GM12874 (cell line): Measurements from ENCODE around the gene STUB1.

ENCODE experiments used
- TF ChIP-seq, protein P1 (sequence below): IDR thresholded peaks from 2 replicates; pipeline ENCODE4 v1.5.1; 2011; ENCODE audit warnings: low read depth, mild to moderate bottlenecking, control low read depth, low read length, moderate library complexity; ENCODE audit not compliant: insufficient read depth

Gene STUB1

DNA sequence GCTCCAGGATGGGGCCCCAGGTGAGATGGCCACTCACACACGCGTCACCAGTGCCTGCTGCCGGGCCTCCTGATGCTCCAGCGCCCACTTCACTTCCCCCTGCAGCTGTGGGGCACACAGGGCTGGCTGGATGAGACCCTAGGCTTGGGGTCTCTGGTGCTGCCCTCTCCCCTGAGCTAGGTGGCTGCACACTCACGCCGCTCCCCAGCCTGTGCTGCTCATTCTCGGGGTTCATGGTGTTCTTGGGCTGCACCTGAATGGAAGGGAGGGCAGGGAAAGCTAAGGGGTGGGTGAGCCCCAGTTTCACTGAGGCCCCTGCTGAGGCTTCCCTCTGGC, 44.8 kb downstream of the STUB1 start:
- TF ChIP-seq, protein P1, sequence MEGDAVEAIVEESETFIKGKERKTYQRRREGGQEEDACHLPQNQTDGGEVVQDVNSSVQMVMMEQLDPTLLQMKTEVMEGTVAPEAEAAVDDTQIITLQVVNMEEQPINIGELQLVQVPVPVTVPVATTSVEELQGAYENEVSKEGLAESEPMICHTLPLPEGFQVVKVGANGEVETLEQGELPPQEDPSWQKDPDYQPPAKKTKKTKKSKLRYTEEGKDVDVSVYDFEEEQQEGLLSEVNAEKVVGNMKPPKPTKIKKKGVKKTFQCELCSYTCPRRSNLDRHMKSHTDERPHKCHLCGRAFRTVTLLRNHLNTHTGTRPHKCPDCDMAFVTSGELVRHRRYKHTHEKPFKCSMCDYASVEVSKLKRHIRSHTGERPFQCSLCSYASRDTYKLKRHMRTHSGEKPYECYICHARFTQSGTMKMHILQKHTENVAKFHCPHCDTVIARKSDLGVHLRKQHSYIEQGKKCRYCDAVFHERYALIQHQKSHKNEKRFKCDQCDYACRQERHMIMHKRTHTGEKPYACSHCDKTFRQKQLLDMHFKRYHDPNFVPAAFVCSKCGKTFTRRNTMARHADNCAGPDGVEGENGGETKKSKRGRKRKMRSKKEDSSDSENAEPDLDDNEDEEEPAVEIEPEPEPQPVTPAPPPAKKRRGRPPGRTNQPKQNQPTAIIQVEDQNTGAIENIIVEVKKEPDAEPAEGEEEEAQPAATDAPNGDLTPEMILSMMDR, result no peak

DNA sequence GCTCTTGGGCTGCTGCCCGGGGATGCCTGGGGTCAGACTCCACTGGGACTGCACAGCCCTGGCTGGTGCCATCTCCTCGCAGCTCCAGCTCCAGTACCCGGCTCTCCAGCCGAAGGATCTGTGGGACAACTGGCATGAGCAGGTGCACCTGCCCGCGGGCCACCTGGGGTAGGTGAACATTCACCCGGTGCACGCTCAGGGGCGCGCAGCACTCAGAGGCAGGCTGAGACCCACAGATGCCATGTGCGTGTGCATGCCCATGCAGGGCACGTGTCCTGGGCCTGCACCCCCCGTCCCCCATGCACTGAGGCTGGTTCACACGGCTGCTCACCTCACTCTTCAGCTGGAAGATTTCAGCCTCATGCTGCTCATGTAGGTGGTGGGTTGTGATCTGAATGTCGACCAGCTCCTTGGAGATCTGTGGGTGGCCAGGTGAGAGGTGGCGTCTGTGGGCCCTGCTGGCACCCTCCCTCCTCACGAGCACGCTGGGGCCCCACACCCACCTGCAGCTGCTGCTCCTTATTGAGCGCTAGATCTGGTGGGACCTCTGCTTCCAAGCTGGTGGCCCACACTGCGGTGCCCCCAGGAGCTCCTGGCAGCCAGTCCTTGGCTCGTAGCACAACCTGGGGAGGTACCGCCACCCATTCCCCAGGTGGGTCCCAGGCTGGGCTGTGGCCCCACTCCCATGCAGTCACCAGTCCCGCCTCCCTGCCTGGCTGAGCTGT, 45.4 kb downstream of the STUB1 start:
- TF ChIP-seq, protein P1, result no peak

DNA sequence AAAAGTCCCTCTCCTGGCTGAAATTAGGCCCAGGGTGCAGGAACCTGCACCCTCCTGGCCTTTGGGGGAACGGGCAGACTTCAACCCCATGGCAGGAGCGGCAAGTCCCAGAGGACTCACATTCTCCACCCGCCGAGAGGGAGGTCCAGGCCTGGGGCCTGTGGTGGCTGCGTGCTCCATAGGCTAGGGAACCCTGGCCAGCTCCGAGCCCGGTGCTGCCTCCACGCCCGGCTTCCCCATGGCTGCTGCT, 45.9 kb downstream of the STUB1 start:
- TF ChIP-seq, protein P1, result no peak

- TF ChIP-seq, protein P1, result no peak
Observed at GRCh38 chr16:726438-727290, 46.5 kb downstream of the STUB1 start, which contains the start of the genes CCDC78 and HAGHL. Gene CCDC78 (minus strand): TSS chr16:726443. CDS start chr16:726367, 76 bp downstream. Gene HAGHL (plus strand): TSS chr16:727106. CDS start chr16:727510, 404 bp downstream.

GRCh38 chr16:727291-727977, 47.2 kb downstream of the STUB1 start:
- TF ChIP-seq, protein P1, result no peak

GRCh38 chr16:728131-728889, 48.1 kb downstream of the STUB1 start:
- TF ChIP-seq, protein P1, result no peak
